Panc1 (cell line): ENCODE results near the gene DUOX1. TPM values are rescaled to one million over a fixed set of nuclear protein-coding genes. Genes with fewer than 3 reads are reported as not detected.

Source experiments
- ATAC-seq: fragments of 200-7000 bp; cut with Tn5 transposase; 2 replicates; pipeline ENCODE4 v1.9.1; 2020; ENCODE audit warnings: mild to moderate bottlenecking, moderate library complexity
- BruUV-seq: library from RNA; stranded (reverse); fragments of 400-500 nt; replicated peaks from 2 replicates; lab custom pipeline; 2021; lab: Mats Ljungman, UMichigan
- CTCF ChIA-PET: fragments of 300-600 bp; sonication (Branson Sonifier 250); formaldehyde crosslinking; loops from one replicate; lab custom pipeline; 2022; ENCODE audit warnings: antibody characterized with exemption; lab: Charles Lee
- POLR2A ChIA-PET: fragments of 300-600 bp; sonication (Branson Sonifier 250); formaldehyde crosslinking; loops from one replicate; lab custom pipeline; 2022; ENCODE audit warnings: antibody characterized with exemption; lab: Charles Lee
- DNase-seq: peaks from one replicate; pipeline ENCODE4 v3.0.0-alpha.2; 2010; ENCODE audit warnings: low read depth, low spot score
- H3K27ac ChIP-seq: 2 replicates; pipeline ENCODE4 v1.5.1; 2011; ENCODE audit warnings: mild to moderate bottlenecking, low read length, inconsistent platforms
- H3K27me3 ChIP-seq: fragments of 200-500 bp; sonication (Bioruptor generic); 2 replicates; pipeline ENCODE4 v1.6.0; 2014; ENCODE audit warnings: low read length, inconsistent platforms; ENCODE audit not compliant: control insufficient read depth, insufficient read depth
- H3K36me3 ChIP-seq: fragments of 200-500 bp; sonication (Bioruptor generic); 2 replicates; pipeline ENCODE4 v1.5.1; 2014; ENCODE audit warnings: inconsistent platforms, mild to moderate bottlenecking, low read length, moderate library complexity; ENCODE audit not compliant: control insufficient read depth, insufficient read depth
- H3K4me1 ChIP-seq: 2 replicates; pipeline ENCODE4 v1.5.1; 2011; ENCODE audit warnings: inconsistent platforms, mild to moderate bottlenecking, low read length, moderate library complexity; ENCODE audit not compliant: control insufficient read depth, insufficient read depth
- H3K4me3 ChIP-seq, 2 experiments: 2 replicates each; pipeline ENCODE4 v1.5.1; 2011 to 2012; ENCODE audit warnings: low read depth in 2 of 2, low read length in 2 of 2, mild to moderate bottlenecking in 2 of 2, inconsistent platforms in 1 of 2, moderate library complexity in 1 of 2
- H3K9me3 ChIP-seq: fragments of 200-500 bp; sonication (Bioruptor generic); 2 replicates; pipeline ENCODE4 v1.5.1; 2014; ENCODE audit warnings: low read depth, mild to moderate bottlenecking, inconsistent platforms, low read length, moderate library complexity; ENCODE audit not compliant: control insufficient read depth, insufficient read depth
- POLR2AphosphoS5 ChIP-seq: IDR thresholded peaks from 2 replicates; pipeline ENCODE4 v1.6.1; 2012; ENCODE audit warnings: mild to moderate bottlenecking, low read depth, low read length, moderate library complexity
- SIN3A ChIP-seq: IDR thresholded peaks from 2 replicates; pipeline ENCODE4 v1.6.1; 2012; ENCODE audit warnings: low read depth, mild to moderate bottlenecking, low read length, moderate library complexity, borderline replicate concordance; ENCODE audit not compliant: insufficient read depth
- TCF7L2 ChIP-seq: IDR thresholded peaks from 2 replicates; pipeline ENCODE4 v1.6.1; 2011; ENCODE audit warnings: mild to moderate bottlenecking, low read depth, low read length, inconsistent platforms
- in situ Hi-C: cut with HindIII; loops from 2 replicates; pipeline ENCODE4 v1.10.0; 2016; ENCODE audit warnings: low sequenced_read_pairs, low pct_unique_long_range_greater_than_20kb
- intact Hi-C: fragments of 100-400 bp; cut with micrococcal nuclease; formaldehyde crosslinking; loops from one replicate; pipeline ENCODE4 v1.10.0; 2022; ENCODE audit not compliant: unreplicated experiment
- total RNA-seq: library from RNA; stranded (reverse); gene quantifications from one replicate; pipeline ENCODE4 v1.2.1, GENCODE V29; 2021; ENCODE audit not compliant: unreplicated experiment
- TF ChIP-seq, protein P1 (sequence below): fragments of 450-650 bp; IDR thresholded peaks from 2 replicates; pipeline ENCODE4 v1.5.1; 2017; ENCODE audit warnings: mild to moderate bottlenecking
- TF ChIP-seq, protein P2 (sequence below), 2 experiments: IDR thresholded peaks; 2 replicates each; pipeline ENCODE4 v1.6.1; 2011 to 2012; ENCODE audit warnings: low read depth in 2 of 2, control low read depth in 1 of 2, low read length in 1 of 2, mild to moderate bottlenecking in 1 of 2, moderate library complexity in 1 of 2; ENCODE audit not compliant: insufficient read depth in 1 of 2

The DUOX1 gene
- total RNA-seq, 1 experiment from 2014 or later, result 0.31 TPM

DNA sequence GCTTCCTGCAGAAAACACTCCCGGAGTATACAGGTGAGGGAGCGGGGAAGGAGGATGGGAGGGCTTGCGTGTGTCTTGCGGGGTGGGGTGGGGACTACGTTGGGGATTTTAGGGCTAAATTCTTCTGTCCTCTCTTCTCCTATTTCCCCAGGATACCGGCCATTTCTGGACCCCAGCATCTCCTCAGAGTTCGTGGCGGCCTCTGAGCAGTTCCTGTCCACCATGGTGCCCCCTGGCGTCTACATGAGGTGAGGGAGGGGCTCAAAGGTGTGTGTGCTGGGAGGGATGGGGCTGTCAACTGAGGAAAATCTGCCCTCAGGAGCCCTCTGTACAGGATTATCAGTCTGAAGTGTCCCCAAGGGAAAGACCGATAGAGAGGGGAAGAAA lies 6.6 kb downstream of the DUOX1 start:
- ATAC-seq (no peak), DNase-seq (no peak)
- no peak overlapping the region for H3K4me3 ChIP-seq
- intact Hi-C loops, result no loop called here
- BruUV-seq, result no TSS peak
- no peaks in the 10 kb centered on the region for H3K9me3 ChIP-seq
- in situ Hi-C loops, result no loop called here
- ChIA-PET CTCF (interaction anchor here (0.6 to 1.1 kb wide), 3 partner anchors 16 to 69 kb away, joined by 3 to 7 read pairs (median 5); no protein-coding TSS in a partner anchor), POLR2A (no interaction called here)
- TF ChIP-seq, protein P1, sequence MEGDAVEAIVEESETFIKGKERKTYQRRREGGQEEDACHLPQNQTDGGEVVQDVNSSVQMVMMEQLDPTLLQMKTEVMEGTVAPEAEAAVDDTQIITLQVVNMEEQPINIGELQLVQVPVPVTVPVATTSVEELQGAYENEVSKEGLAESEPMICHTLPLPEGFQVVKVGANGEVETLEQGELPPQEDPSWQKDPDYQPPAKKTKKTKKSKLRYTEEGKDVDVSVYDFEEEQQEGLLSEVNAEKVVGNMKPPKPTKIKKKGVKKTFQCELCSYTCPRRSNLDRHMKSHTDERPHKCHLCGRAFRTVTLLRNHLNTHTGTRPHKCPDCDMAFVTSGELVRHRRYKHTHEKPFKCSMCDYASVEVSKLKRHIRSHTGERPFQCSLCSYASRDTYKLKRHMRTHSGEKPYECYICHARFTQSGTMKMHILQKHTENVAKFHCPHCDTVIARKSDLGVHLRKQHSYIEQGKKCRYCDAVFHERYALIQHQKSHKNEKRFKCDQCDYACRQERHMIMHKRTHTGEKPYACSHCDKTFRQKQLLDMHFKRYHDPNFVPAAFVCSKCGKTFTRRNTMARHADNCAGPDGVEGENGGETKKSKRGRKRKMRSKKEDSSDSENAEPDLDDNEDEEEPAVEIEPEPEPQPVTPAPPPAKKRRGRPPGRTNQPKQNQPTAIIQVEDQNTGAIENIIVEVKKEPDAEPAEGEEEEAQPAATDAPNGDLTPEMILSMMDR, result no peak
- TF ChIP-seq, protein P2, sequence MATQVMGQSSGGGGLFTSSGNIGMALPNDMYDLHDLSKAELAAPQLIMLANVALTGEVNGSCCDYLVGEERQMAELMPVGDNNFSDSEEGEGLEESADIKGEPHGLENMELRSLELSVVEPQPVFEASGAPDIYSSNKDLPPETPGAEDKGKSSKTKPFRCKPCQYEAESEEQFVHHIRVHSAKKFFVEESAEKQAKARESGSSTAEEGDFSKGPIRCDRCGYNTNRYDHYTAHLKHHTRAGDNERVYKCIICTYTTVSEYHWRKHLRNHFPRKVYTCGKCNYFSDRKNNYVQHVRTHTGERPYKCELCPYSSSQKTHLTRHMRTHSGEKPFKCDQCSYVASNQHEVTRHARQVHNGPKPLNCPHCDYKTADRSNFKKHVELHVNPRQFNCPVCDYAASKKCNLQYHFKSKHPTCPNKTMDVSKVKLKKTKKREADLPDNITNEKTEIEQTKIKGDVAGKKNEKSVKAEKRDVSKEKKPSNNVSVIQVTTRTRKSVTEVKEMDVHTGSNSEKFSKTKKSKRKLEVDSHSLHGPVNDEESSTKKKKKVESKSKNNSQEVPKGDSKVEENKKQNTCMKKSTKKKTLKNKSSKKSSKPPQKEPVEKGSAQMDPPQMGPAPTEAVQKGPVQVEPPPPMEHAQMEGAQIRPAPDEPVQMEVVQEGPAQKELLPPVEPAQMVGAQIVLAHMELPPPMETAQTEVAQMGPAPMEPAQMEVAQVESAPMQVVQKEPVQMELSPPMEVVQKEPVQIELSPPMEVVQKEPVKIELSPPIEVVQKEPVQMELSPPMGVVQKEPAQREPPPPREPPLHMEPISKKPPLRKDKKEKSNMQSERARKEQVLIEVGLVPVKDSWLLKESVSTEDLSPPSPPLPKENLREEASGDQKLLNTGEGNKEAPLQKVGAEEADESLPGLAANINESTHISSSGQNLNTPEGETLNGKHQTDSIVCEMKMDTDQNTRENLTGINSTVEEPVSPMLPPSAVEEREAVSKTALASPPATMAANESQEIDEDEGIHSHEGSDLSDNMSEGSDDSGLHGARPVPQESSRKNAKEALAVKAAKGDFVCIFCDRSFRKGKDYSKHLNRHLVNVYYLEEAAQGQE (IDR thresholded peaks at IDR 0.05; ENCODE audit: insufficient read depth in 1 of 2, low read depth in 2 of 2, low read length in 1 of 2), result no peak
- TF ChIP-seq TCF7L2 (no peak), POLR2AphosphoS5 (no peak), SIN3A (no peak)
- H3K4me1 ChIP-seq, result no peaks in the 10 kb centered on the region
- H3K36me3 ChIP-seq, result no peaks in the 10 kb centered on the region
- peaks cover 5% of the 10 kb centered on the region; the same call in 1 of the 2 replicates for H3K27me3 ChIP-seq
- H3K27ac ChIP-seq, result no peak overlapping the region

DNA sequence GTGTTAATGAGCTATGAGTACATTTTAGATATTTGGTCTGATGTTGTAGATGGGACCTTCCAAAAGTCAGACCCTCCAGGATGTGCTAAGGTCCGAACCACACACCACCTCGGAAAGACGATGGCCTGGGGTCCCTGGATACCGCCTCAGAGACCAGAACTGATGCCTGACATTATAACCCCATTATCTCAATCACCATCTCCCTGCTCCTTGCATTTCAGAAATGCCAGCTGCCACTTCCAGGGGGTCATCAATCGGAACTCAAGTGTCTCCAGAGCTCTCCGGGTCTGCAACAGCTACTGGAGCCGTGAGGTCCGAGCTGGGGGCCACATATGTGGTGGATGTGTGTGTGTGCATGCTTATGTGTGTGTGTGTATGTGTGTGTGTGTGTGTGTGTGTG lies 7.9 kb downstream of the DUOX1 start:
- TF ChIP-seq, protein P2 (IDR thresholded peaks at IDR 0.05; ENCODE audit: insufficient read depth in 1 of 2, low read depth in 2 of 2, low read length in 1 of 2), result no peak
- TF ChIP-seq SIN3A (no peak), POLR2AphosphoS5 (no peak), TCF7L2 (no peak)
- TF ChIP-seq, protein P1, result no peak
- Histone ChIP-seq H3K4me3 (no peak overlapping the region), H3K4me1 (no peaks in the 10 kb centered on the region), H3K36me3 (no peaks in the 10 kb centered on the region), H3K9me3 (no peaks in the 10 kb centered on the region), H3K27me3 (peaks cover 5% of the 10 kb centered on the region; the same call in 1 of the 2 replicates), H3K27ac (no peak overlapping the region)
- ChIA-PET POLR2A (interaction anchor here (0.6 kb wide), 1 partner anchor 198 kb away, joined by 3 read pairs; no protein-coding TSS in a partner anchor), CTCF (interaction anchor here (0.6 to 1.0 kb wide), 3 partner anchors 19 to 28 kb away, joined by 3 to 4 read pairs (median 3); no protein-coding TSS in a partner anchor)
- ATAC-seq (no peak), DNase-seq (no peak)
- no TSS peak for BruUV-seq
- in situ Hi-C loops (no loop called here), intact Hi-C loops (no loop called here)
